CD4-positive, alpha-beta memory T cell (primary cell): ENCODE measurements around the gene ZFAND4. TPM values are rescaled to one million over a fixed set of nuclear protein-coding genes. Genes with fewer than 3 reads are reported as not detected.
"Not testable (repeated sequence)": the region's sequence is repeated elsewhere in the genome, so short reads cannot be mapped to it uniquely, and the experiment has no call there.

Experiments used
- CTCF ChIA-PET: fragments of 350-600 bp; sonication (Branson Sonifier 250); formaldehyde crosslinking; loops from one replicate; lab custom pipeline; 2021; ENCODE audit warnings: inconsistent platforms; ENCODE audit not compliant: partially characterized antibody; lab: Charles Lee
- POLR2A ChIA-PET: fragments of 350-600 bp; sonication (Branson Sonifier 250); formaldehyde crosslinking; loops from one replicate; lab custom pipeline; 2021; ENCODE audit not compliant: partially characterized antibody; lab: Charles Lee
- DNase-seq, 5 donors: peaks; one replicate each; pipeline versions ENCODE4 v3.0.0 to v3.0.0-alpha.2; 2020 to 2022; ENCODE audit warnings: mixed read lengths in 1 of 5
- H3K27ac ChIP-seq: one replicate; pipeline ENCODE4 v1.7.0; 2013; ENCODE audit warnings: low read depth, low read length
- H3K27me3 ChIP-seq: 2 replicates; pipeline ENCODE4 v1.7.0; 2013; ENCODE audit warnings: mild to moderate bottlenecking, low read length, moderate library complexity; ENCODE audit not compliant: insufficient read depth
- H3K36me3 ChIP-seq: 2 replicates; pipeline ENCODE4 v1.7.0; 2013; ENCODE audit warnings: mild to moderate bottlenecking, low read length, moderate library complexity; ENCODE audit not compliant: insufficient read depth
- H3K4me1 ChIP-seq: 2 replicates; pipeline ENCODE4 v1.7.0; 2013; ENCODE audit warnings: mild to moderate bottlenecking, low read length, moderate library complexity; ENCODE audit not compliant: insufficient read depth
- H3K4me3 ChIP-seq, 2 donors: one replicate each; pipeline ENCODE4 v1.7.0; 2013; ENCODE audit warnings: low read length in 2 of 2, mild to moderate bottlenecking in 1 of 2
- H3K9me3 ChIP-seq, 2 donors: one replicate each; pipeline ENCODE4 v1.7.0; 2013; ENCODE audit warnings: low read length in 2 of 2, control low read depth in 1 of 2; ENCODE audit not compliant: control insufficient read depth in 1 of 2
- H3K27ac Mint-ChIP-seq, 7 donors: one replicate each; pipeline ENCODE4 v1.8.0; 2020 to 2021; ENCODE audit warnings: mixed read lengths in 7 of 7, mild to moderate bottlenecking in 6 of 7, inconsistent platforms in 3 of 7, moderate library complexity in 3 of 7
- H3K27me3 Mint-ChIP-seq, 2 donors: one replicate each; pipeline ENCODE4 v1.8.0; 2020 to 2021; ENCODE audit warnings: mixed read lengths in 2 of 2
- H3K36me3 Mint-ChIP-seq, 2 donors: one replicate each; pipeline ENCODE4 v1.8.0; 2020 to 2021; ENCODE audit warnings: mixed read lengths in 2 of 2, inconsistent platforms in 1 of 2, mild to moderate bottlenecking in 1 of 2
- H3K4me1 Mint-ChIP-seq, 4 donors: one replicate each; pipeline ENCODE4 v1.8.0; 2020 to 2021; ENCODE audit warnings: mixed read lengths in 4 of 4, mild to moderate bottlenecking in 1 of 4
- H3K4me3 Mint-ChIP-seq, 8 donors: one replicate each; pipeline ENCODE4 v1.8.0; 2020 to 2021; ENCODE audit warnings: mixed read lengths in 8 of 8, mild to moderate bottlenecking in 7 of 8, moderate library complexity in 6 of 8, inconsistent platforms in 3 of 8
- H3K9me3 Mint-ChIP-seq, 8 donors: one replicate each; pipeline ENCODE4 v1.8.0; 2020 to 2021; ENCODE audit warnings: mixed read lengths in 8 of 8, mild to moderate bottlenecking in 5 of 8, inconsistent platforms in 3 of 8, moderate library complexity in 1 of 8
- intact Hi-C: fragments of 100-400 bp; cut with micrococcal nuclease; formaldehyde crosslinking; loops from one replicate; pipeline ENCODE4 v1.15.1; 2023
- polyA plus RNA-seq, 2 donors: library from polyadenylated mRNA; unstranded; fragments of 300-500 nt; fragmentation: Illumina TruSeq; gene quantifications; one replicate each; pipeline ENCODE4 v1.2.3, GENCODE V29; 2021
- total RNA-seq, 2 experiments: library from RNA; stranded (reverse); gene quantifications; one replicate each; pipeline ENCODE4 v1.2.3, GENCODE V29; 2021

ZFAND4 gene
- total and polyA plus RNA-seq, 4 experiments from 2014 or later, result 17.9 to 28.1 (median 24.6) TPM

GRCh38 chr10:45675388-45675787 is 2.8 kb upstream of the ZFAND4 start:
- POLR2A ChIA-PET, result no interaction called here
- H3K27me3 Mint-ChIP-seq, result no peaks in the 10 kb centered on the region
- H3K27me3 ChIP-seq, result no peaks in the 10 kb centered on the region
- intact Hi-C loops, result loop anchor here (10.0 kb wide), 1 partner anchor 349 kb away; no protein-coding TSS in a partner anchor
- peaks cover 0 to 6% of the 10 kb centered on the region in 2 donors for H3K36me3 Mint-ChIP-seq
- H3K4me3 ChIP-seq, result no peak overlapping the region
- CTCF ChIA-PET, result no interaction called here
- peaks cover 18 to 26% (median 21%) of the 10 kb centered on the region in 4 donors for H3K4me1 Mint-ChIP-seq
- H3K4me1 ChIP-seq, result peaks cover 12% of the 10 kb centered on the region
- no peak overlapping the region for H3K4me3 Mint-ChIP-seq
- H3K9me3 Mint-ChIP-seq, result peaks cover 0 to 1% (median 0%) of the 10 kb centered on the region in 8 donors
- H3K27ac Mint-ChIP-seq, result no peak overlapping the region
- no peak for DNase-seq
- H3K9me3 ChIP-seq, result no peaks in the 10 kb centered on the region
- no peak overlapping the region for H3K27ac ChIP-seq
- no peaks in the 10 kb centered on the region for H3K36me3 ChIP-seq

GRCh38 chr10:45673074-45673648 is 589 bp upstream of the ZFAND4 start:
- peak in 1 of 5 donors; percentile 5 for DNase-seq

GRCh38 chr10:45671300-45671699 is 1.3 kb downstream of the ZFAND4 start:
- H3K4me1 Mint-ChIP-seq, result peaks cover 32 to 60% (median 49%) of the 10 kb centered on the region in 4 donors
- not testable (repeated sequence) for H3K9me3 ChIP-seq, H3K27ac ChIP-seq, H3K27me3 ChIP-seq, H3K36me3 ChIP-seq, H3K9me3 Mint-ChIP-seq, H3K36me3 Mint-ChIP-seq, H3K27me3 Mint-ChIP-seq, DNase-seq
- intact Hi-C loops, result loop anchor here (5.0 to 10.0 kb wide), 2 partner anchors 56 to 354 kb away; partner anchors contain the start of gene WASHC2C
- POLR2A ChIA-PET, result interaction anchor here (0.5 to 1.5 kb wide), 5 partner anchors 12 to 421 kb away, joined by 4 to 6 read pairs (median 4); no protein-coding TSS in a partner anchor
- peak overlapping the region in 6 of 7 donors; percentile 73 to 96 (median 90) for H3K27ac Mint-ChIP-seq
- Histone ChIP-seq H3K4me1 (peaks cover 12% of the 10 kb centered on the region), H3K4me3 (peak overlapping the region in 1 of 2 donors; percentile 67)
- peak overlapping the region; percentile 90 to 97 (median 94) for H3K4me3 Mint-ChIP-seq
- CTCF ChIA-PET, result interaction anchor here (0.9 to 1.9 kb wide), 7 partner anchors 8 to 436 kb away, joined by 3 to 20 read pairs (median 6); no protein-coding TSS in a partner anchor

More at GRCh38 chr10:45673074-45673648, 589 bp upstream of the ZFAND4 start:
- Mint-ChIP-seq H3K4me1 (peaks cover 31 to 46% (median 40%) of the 10 kb centered on the region in 4 donors), H3K36me3 (peaks cover 0 to 6% of the 10 kb centered on the region in 2 donors), H3K27ac (peak overlapping the region; percentile 82 to 94 (median 91)), H3K9me3 (peaks cover 0 to 1% (median 0%) of the 10 kb centered on the region in 8 donors), H3K4me3 (peak overlapping the region; percentile 83 to 91 (median 87)), H3K27me3 (no peaks in the 10 kb centered on the region)
- Histone ChIP-seq H3K4me1 (peaks cover 12% of the 10 kb centered on the region), H3K27me3 (no peaks in the 10 kb centered on the region), H3K4me3 (peak overlapping the region in 1 of 2 donors; percentile 67), H3K36me3 (no peaks in the 10 kb centered on the region), H3K27ac (peak overlapping the region; percentile 68), H3K9me3 (no peaks in the 10 kb centered on the region)
- POLR2A ChIA-PET, result interaction anchor here (0.9 to 1.8 kb wide), 6 partner anchors 54 to 438 kb away, joined by 3 to 6 read pairs (median 4); partner anchors contain the start of gene WASHC2C
- CTCF ChIA-PET, result interaction anchor here (0.9 to 1.5 kb wide), 2 partner anchors 208 to 423 kb away, joined by 3 to 5 read pairs; no protein-coding TSS in a partner anchor
- intact Hi-C loops, result loop anchor here (2.0 to 10.0 kb wide), 5 partner anchors 54 to 352 kb away; partner anchors contain the start of gene WASHC2C

- H3K9me3 ChIP-seq, POLR2A ChIA-PET, CTCF ChIA-PET, H3K36me3 ChIP-seq, DNase-seq, H3K9me3 Mint-ChIP-seq, H3K27me3 Mint-ChIP-seq, H3K27me3 ChIP-seq, H3K4me3 ChIP-seq, H3K27ac ChIP-seq: not testable (repeated sequence)
- intact Hi-C loops, result loop anchor here (5.0 to 10.0 kb wide), 2 partner anchors 57 to 355 kb away; partner anchors contain the start of gene WASHC2C
- Mint-ChIP-seq H3K4me3 (peak overlapping the region in 6 of 8 donors; percentile 4 to 66 (median 30)), H3K27ac (peak overlapping the region in 3 of 7 donors; percentile 57 to 69 (median 63)), H3K4me1 (peaks cover 36 to 70% (median 54%) of the 10 kb centered on the region in 4 donors), H3K36me3 (peaks cover 6 to 12% of the 10 kb centered on the region in 2 donors)
- H3K4me1 ChIP-seq, result peaks cover 12% of the 10 kb centered on the region
Observed at GRCh38 chr10:45669897-45670296, 2.7 kb downstream of the ZFAND4 start.

GRCh38 chr10:45660876-45661411 is 11.6 kb downstream of the ZFAND4 start:
- H3K27ac ChIP-seq, result no peak overlapping the region
- H3K9me3 ChIP-seq, result peaks cover 0 to 5% of the 10 kb centered on the region in 2 donors
- ChIA-PET POLR2A (no interaction called here), CTCF (no interaction called here)
- peaks cover 5% of the 10 kb centered on the region for H3K4me1 ChIP-seq
- DNase-seq, result no peak
- H3K27me3 Mint-ChIP-seq, result no peaks in the 10 kb centered on the region
- H3K36me3 Mint-ChIP-seq, result peaks cover 68 to 76% of the 10 kb centered on the region in 2 donors
- H3K4me3 Mint-ChIP-seq, result peak overlapping the region in 2 of 8 donors; percentile 13 to 36
- H3K4me3 ChIP-seq, result no peak overlapping the region
- peak overlapping the region in 3 of 7 donors; percentile 18 to 67 (median 19) for H3K27ac Mint-ChIP-seq
- intact Hi-C loops, result no loop called here
- no peaks in the 10 kb centered on the region for H3K27me3 ChIP-seq
- peaks cover 3% of the 10 kb centered on the region for H3K36me3 ChIP-seq
- peaks cover 24 to 56% (median 34%) of the 10 kb centered on the region in 4 donors for H3K4me1 Mint-ChIP-seq
- H3K9me3 Mint-ChIP-seq, result peaks cover 2 to 35% (median 20%) of the 10 kb centered on the region in 8 donors

GRCh38 chr10:45657033-45657926 is 15.3 kb downstream of the ZFAND4 start:
- Histone ChIP-seq H3K4me1 (peaks cover 9% of the 10 kb centered on the region), H3K36me3 (peaks cover 9% of the 10 kb centered on the region), H3K4me3 (no peak overlapping the region), H3K27ac (no peak overlapping the region), H3K9me3 (peaks cover 0 to 5% of the 10 kb centered on the region in 2 donors), H3K27me3 (no peaks in the 10 kb centered on the region)
- Mint-ChIP-seq H3K4me1 (peaks cover 35 to 62% (median 48%) of the 10 kb centered on the region in 4 donors), H3K9me3 (peaks cover 2 to 32% (median 20%) of the 10 kb centered on the region in 8 donors), H3K36me3 (peaks cover 73 to 76% of the 10 kb centered on the region in 2 donors), H3K4me3 (peak overlapping the region in 6 of 8 donors; percentile 39 to 64 (median 60)), H3K27ac (peak overlapping the region in 4 of 7 donors; percentile 17 to 88 (median 44)), H3K27me3 (no peaks in the 10 kb centered on the region)
- DNase-seq, result no peak
- intact Hi-C loops, result no loop called here
- ChIA-PET CTCF (no interaction called here), POLR2A (no interaction called here)
